ENCODE results near the gene RNASEH2B. TPM values are rescaled to one million over a fixed set of nuclear protein-coding genes. Genes with fewer than 3 reads are reported as not detected.

RNASEH2B gene
- total RNA-seq, 1 experiment from 2014 or later, result 137 TPM

- Histone ChIP-seq H3K9me2 (replicated peaks; ENCODE audit: insufficient read depth, low read length) (no peaks in the 10 kb centered on the region), H3K79me2 (ENCODE audit: low read length) (peaks cover 95% of the 10 kb centered on the region), H3K4me3 (ENCODE audit: low read length) (no peak overlapping the region), H3K27ac (ENCODE audit: low read length) (peak overlapping the region; percentile 65), H3K4me1 (ENCODE audit: low read length) (peaks cover 51% of the 10 kb centered on the region), H3K4me2 (ENCODE audit: low read depth, low read length, poor library complexity, severe bottlenecking) (no peak overlapping the region), H3K27me3 (ENCODE audit: low read length) (no peaks in the 10 kb centered on the region), H3K9ac (ENCODE audit: low read length) (0 out of 2 replicates have a peak overlapping the region, but pooled peaks have one; percentile 34), H4K20me1 (ENCODE audit: insufficient read depth, low read depth, low read length) (no peaks in the 10 kb centered on the region), H3K36me3 (ENCODE audit: insufficient read depth, low read length) (peaks cover 14% of the 10 kb centered on the region), H2AFZ (ENCODE audit: low read length) (no peak overlapping the region), H3K9me3 (ENCODE audit: low read length) (peaks cover 15% of the 10 kb centered on the region)
- DNase-seq, result no peak
These were observed 8.0 kb downstream of the RNASEH2B start for GRCh38 chr13:50917572-50917971.

- peaks cover 95% of the 10 kb centered on the region for H3K79me2 ChIP-seq (ENCODE audit: low read length)
- H3K27ac ChIP-seq (ENCODE audit: low read length), result no peak overlapping the region
- H4K20me1 ChIP-seq (ENCODE audit: insufficient read depth, low read depth, low read length), result no peaks in the 10 kb centered on the region
- H3K36me3 ChIP-seq (ENCODE audit: insufficient read depth, low read length), result peaks cover 14% of the 10 kb centered on the region
- no peak overlapping the region for H3K9ac ChIP-seq (ENCODE audit: low read length)
- DNase-seq, result no peak
- peaks cover 25% of the 10 kb centered on the region for H3K9me3 ChIP-seq (ENCODE audit: low read length)
- no peaks in the 10 kb centered on the region for H3K27me3 ChIP-seq (ENCODE audit: low read length)
- no peak overlapping the region for H3K4me2 ChIP-seq (ENCODE audit: low read depth, low read length, poor library complexity, severe bottlenecking)
- no peak overlapping the region for H2AFZ ChIP-seq (ENCODE audit: low read length)
- H3K4me3 ChIP-seq (ENCODE audit: low read length), result no peak overlapping the region
- H3K4me1 ChIP-seq (ENCODE audit: low read length), result peaks cover 41% of the 10 kb centered on the region
- no peaks in the 10 kb centered on the region for H3K9me2 ChIP-seq (replicated peaks; ENCODE audit: insufficient read depth, low read length)
These were observed 9.0 kb downstream of the RNASEH2B start for GRCh38 chr13:50918567-50918966.

- Histone ChIP-seq H3K36me3 (ENCODE audit: insufficient read depth, low read length) (peaks cover 14% of the 10 kb centered on the region), H3K4me3 (ENCODE audit: low read length) (no peak overlapping the region), H3K79me2 (ENCODE audit: low read length) (peaks cover 96% of the 10 kb centered on the region), H3K27ac (ENCODE audit: low read length) (no peak overlapping the region), H3K4me1 (ENCODE audit: low read length) (peaks cover 35% of the 10 kb centered on the region), H3K9me2 (replicated peaks; ENCODE audit: insufficient read depth, low read length) (no peaks in the 10 kb centered on the region), H3K27me3 (ENCODE audit: low read length) (no peaks in the 10 kb centered on the region), H3K9ac (ENCODE audit: low read length) (no peak overlapping the region), H2AFZ (ENCODE audit: low read length) (no peak overlapping the region), H4K20me1 (ENCODE audit: insufficient read depth, low read depth, low read length) (no peaks in the 10 kb centered on the region), H3K4me2 (ENCODE audit: low read depth, low read length, poor library complexity, severe bottlenecking) (no peak overlapping the region), H3K9me3 (ENCODE audit: low read length) (peaks cover 28% of the 10 kb centered on the region)
- DNase-seq, result no peak
These were observed 9.7 kb downstream of the RNASEH2B start for GRCh38 chr13:50919277-50919676.

GRCh38 chr13:50921706-50922105 is 12.1 kb downstream of the RNASEH2B start:
- Histone ChIP-seq H3K4me1 (ENCODE audit: low read length) (peaks cover 14% of the 10 kb centered on the region), H3K27ac (ENCODE audit: low read length) (no peak overlapping the region), H3K9me3 (ENCODE audit: low read length) (peaks cover 42% of the 10 kb centered on the region), H3K4me3 (ENCODE audit: low read length) (no peak overlapping the region), H3K9ac (ENCODE audit: low read length) (no peak overlapping the region), H3K79me2 (ENCODE audit: low read length) (peaks cover 96% of the 10 kb centered on the region), H3K4me2 (ENCODE audit: low read depth, low read length, poor library complexity, severe bottlenecking) (no peak overlapping the region), H3K9me2 (replicated peaks; ENCODE audit: insufficient read depth, low read length) (no peaks in the 10 kb centered on the region), H3K27me3 (ENCODE audit: low read length) (no peaks in the 10 kb centered on the region), H3K36me3 (ENCODE audit: insufficient read depth, low read length) (peaks cover 19% of the 10 kb centered on the region), H4K20me1 (ENCODE audit: insufficient read depth, low read depth, low read length) (no peaks in the 10 kb centered on the region), H2AFZ (ENCODE audit: low read length) (no peak overlapping the region)
- no peak for DNase-seq

- Histone ChIP-seq H3K4me2 (ENCODE audit: low read depth, low read length, poor library complexity, severe bottlenecking) (no peak overlapping the region), H3K27me3 (ENCODE audit: low read length) (no peaks in the 10 kb centered on the region), H2AFZ (ENCODE audit: low read length) (no peak overlapping the region), H3K4me3 (ENCODE audit: low read length) (no peak overlapping the region), H3K4me1 (ENCODE audit: low read length) (peaks cover 19% of the 10 kb centered on the region), H3K36me3 (ENCODE audit: insufficient read depth, low read length) (peaks cover 19% of the 10 kb centered on the region), H3K9me2 (replicated peaks; ENCODE audit: insufficient read depth, low read length) (no peaks in the 10 kb centered on the region), H3K79me2 (ENCODE audit: low read length) (peaks cover 99% of the 10 kb centered on the region), H4K20me1 (ENCODE audit: insufficient read depth, low read depth, low read length) (no peaks in the 10 kb centered on the region), H3K27ac (ENCODE audit: low read length) (no peak overlapping the region), H3K9me3 (ENCODE audit: low read length) (peaks cover 42% of the 10 kb centered on the region), H3K9ac (ENCODE audit: low read length) (no peak overlapping the region)
- no peak for DNase-seq
These were observed 13.7 kb downstream of the RNASEH2B start for GRCh38 chr13:50923272-50923671.

- H4K20me1 ChIP-seq (ENCODE audit: insufficient read depth, low read depth, low read length), result no peaks in the 10 kb centered on the region
- no peak overlapping the region for H3K4me2 ChIP-seq (ENCODE audit: low read depth, low read length, poor library complexity, severe bottlenecking)
- no peak overlapping the region for H3K27ac ChIP-seq (ENCODE audit: low read length)
- peaks cover 42% of the 10 kb centered on the region for H3K9me3 ChIP-seq (ENCODE audit: low read length)
- H3K79me2 ChIP-seq (ENCODE audit: low read length), result peaks cover 99% of the 10 kb centered on the region
- DNase-seq, result no peak
- H3K36me3 ChIP-seq (ENCODE audit: insufficient read depth, low read length), result peaks cover 19% of the 10 kb centered on the region
- no peaks in the 10 kb centered on the region for H3K9me2 ChIP-seq (replicated peaks; ENCODE audit: insufficient read depth, low read length)
- H3K4me1 ChIP-seq (ENCODE audit: low read length), result peaks cover 25% of the 10 kb centered on the region
- no peak overlapping the region for H3K4me3 ChIP-seq (ENCODE audit: low read length)
- H3K9ac ChIP-seq (ENCODE audit: low read length), result no peak overlapping the region
- no peak overlapping the region for H2AFZ ChIP-seq (ENCODE audit: low read length)
- H3K27me3 ChIP-seq (ENCODE audit: low read length), result no peaks in the 10 kb centered on the region
These were observed 14.4 kb downstream of the RNASEH2B start for GRCh38 chr13:50924025-50924424.

GRCh38 chr13:50927701-50928100 is 18.1 kb downstream of the RNASEH2B start:
- Histone ChIP-seq H3K4me2 (ENCODE audit: low read depth, low read length, poor library complexity, severe bottlenecking) (no peak overlapping the region), H3K79me2 (ENCODE audit: low read length) (peaks cover 74% of the 10 kb centered on the region), H4K20me1 (ENCODE audit: insufficient read depth, low read depth, low read length) (no peaks in the 10 kb centered on the region), H3K36me3 (ENCODE audit: insufficient read depth, low read length) (peaks cover 5% of the 10 kb centered on the region), H3K9ac (ENCODE audit: low read length) (no peak overlapping the region), H3K9me3 (ENCODE audit: low read length) (peaks cover 26% of the 10 kb centered on the region), H3K9me2 (replicated peaks; ENCODE audit: insufficient read depth, low read length) (no peaks in the 10 kb centered on the region), H2AFZ (ENCODE audit: low read length) (no peak overlapping the region), H3K4me1 (ENCODE audit: low read length) (peaks cover 25% of the 10 kb centered on the region), H3K27me3 (ENCODE audit: low read length) (no peaks in the 10 kb centered on the region), H3K27ac (ENCODE audit: low read length) (no peak overlapping the region), H3K4me3 (ENCODE audit: low read length) (no peak overlapping the region)
- no peak for DNase-seq

GRCh38 chr13:50928102-50928501 is 18.5 kb downstream of the RNASEH2B start:
- Histone ChIP-seq H3K79me2 (ENCODE audit: low read length) (peaks cover 74% of the 10 kb centered on the region), H3K9me3 (ENCODE audit: low read length) (peaks cover 22% of the 10 kb centered on the region), H3K27me3 (ENCODE audit: low read length) (no peaks in the 10 kb centered on the region), H3K9ac (ENCODE audit: low read length) (no peak overlapping the region), H4K20me1 (ENCODE audit: insufficient read depth, low read depth, low read length) (no peaks in the 10 kb centered on the region), H3K4me1 (ENCODE audit: low read length) (peaks cover 25% of the 10 kb centered on the region), H3K4me3 (ENCODE audit: low read length) (no peak overlapping the region), H2AFZ (ENCODE audit: low read length) (no peak overlapping the region), H3K9me2 (replicated peaks; ENCODE audit: insufficient read depth, low read length) (no peaks in the 10 kb centered on the region), H3K27ac (ENCODE audit: low read length) (no peak overlapping the region), H3K4me2 (ENCODE audit: low read depth, low read length, poor library complexity, severe bottlenecking) (no peak overlapping the region), H3K36me3 (ENCODE audit: insufficient read depth, low read length) (peaks cover 5% of the 10 kb centered on the region)
- no peak for DNase-seq
